Activated CD8-positive, alpha-beta memory T cell treated with anti-CD3 and anti-CD28 coated beads for 1 hour (primary cell): ENCODE measurements around the gene NCOA3.
"Not testable (repeated sequence)": the region's sequence is repeated elsewhere in the genome, so short reads cannot be mapped to it uniquely, and the experiment has no call there.

ENCODE experiments used
- DNase-seq, 2 donors: peaks; one replicate each; pipeline ENCODE4 v3.0.0-alpha.2; 2020; ENCODE audit warnings: low read depth in 1 of 2; ENCODE audit errors: extremely low read depth in 1 of 2

Gene NCOA3

DNA sequence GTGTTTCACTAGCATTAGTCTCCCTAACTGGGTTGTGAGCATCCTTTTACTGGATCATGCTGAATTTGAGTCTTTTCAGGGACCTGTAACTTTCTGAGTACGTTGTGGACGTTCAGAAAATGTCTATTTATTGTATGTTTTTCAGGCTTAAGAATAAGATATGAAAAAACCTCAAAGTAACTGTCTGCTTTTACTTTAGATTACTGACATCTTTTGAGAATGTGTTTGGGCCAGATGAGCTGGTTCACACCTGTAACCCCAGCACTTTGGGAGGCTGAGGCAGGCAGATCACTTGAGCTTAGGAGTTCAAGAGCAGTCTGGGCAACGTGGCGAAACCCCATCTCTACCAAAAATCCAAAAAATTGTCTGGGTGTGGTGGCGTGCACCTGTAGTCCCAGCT is 32.7 kb downstream of the NCOA3 start:
- no peak for DNase-seq

DNA sequence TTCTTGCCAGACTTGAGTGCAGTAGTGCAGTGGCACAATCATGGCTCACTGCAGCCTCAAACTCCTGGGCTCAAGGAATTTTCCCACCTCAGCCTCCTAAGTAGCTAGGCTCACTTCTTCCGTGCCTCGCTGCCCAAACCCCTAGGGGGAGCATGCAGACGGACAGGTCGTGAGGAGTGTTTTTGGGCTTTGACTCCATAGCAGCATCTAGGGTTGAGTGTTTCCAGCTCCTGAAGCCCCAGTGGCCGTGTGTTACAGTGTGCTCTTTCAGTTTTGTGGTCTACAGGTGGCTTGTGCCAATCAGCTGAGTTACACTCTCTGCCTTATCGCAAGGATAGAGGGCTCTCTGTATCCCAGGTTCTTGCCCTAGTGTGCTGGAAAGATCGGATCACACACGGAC is 33.4 kb downstream of the NCOA3 start:
- DNase-seq: no peak

DNA sequence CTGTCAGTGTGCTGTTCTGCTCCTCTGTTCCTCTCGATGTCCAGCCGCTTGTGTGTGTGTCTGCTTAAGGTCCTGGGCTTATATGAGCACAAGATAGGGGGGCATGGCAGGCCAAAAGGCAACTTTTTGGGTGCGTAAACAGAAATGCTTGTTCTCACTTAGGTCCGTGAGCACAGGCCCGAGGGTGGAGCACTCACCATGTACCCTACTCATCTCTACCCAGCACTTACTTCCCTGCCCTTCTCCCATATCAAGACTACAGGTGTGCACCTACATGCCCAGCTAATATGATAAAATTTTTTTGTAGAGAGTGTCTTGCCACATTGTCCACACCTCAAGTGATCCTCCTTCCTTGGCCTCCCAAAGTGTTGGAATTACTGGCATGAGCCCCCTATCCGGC is 34.3 kb downstream of the NCOA3 start:
- DNase-seq: no peak

DNA sequence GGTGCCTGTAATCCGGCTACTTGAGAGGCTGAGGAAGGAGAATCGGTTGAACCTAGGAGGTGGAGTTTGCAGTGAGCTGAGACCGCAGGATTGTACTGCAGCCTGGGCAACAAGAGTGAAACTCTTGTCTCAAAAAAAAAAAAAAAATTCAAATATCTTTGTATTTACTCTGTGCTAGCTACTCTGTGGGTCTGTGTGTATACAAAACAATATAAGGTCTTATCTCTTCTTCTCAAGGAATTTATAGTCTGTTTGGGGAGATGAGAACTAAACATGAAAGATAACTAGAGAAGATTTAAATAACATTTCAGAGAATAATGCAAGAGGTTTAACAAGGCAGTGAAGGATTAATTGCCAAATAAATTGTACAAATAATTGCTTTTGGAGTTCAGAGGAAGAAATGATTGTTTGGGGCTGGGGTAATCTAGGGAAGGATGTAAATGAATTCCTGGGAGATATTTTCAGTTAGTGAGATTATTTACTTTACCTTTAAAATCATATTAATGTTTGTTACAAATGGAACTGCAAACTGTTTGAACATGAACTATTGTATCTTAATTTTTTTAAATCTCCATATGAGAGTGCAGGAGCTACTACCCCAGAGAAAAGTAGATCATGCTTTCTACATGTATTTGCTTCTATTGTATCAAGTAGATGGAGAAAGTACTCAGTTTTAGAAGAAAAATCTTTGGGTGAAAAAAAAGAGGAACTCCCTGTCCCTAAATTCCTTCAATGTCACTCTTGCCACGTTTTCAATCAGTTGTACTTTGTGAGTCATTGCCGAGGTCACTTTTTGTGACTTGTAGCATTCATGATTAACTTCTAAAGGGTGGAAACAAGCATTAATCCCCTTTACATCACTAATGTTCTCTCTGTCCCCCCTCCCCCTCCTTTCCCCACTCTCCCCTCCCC is 39.0 kb downstream of the NCOA3 start:
- no peak for DNase-seq

DNA sequence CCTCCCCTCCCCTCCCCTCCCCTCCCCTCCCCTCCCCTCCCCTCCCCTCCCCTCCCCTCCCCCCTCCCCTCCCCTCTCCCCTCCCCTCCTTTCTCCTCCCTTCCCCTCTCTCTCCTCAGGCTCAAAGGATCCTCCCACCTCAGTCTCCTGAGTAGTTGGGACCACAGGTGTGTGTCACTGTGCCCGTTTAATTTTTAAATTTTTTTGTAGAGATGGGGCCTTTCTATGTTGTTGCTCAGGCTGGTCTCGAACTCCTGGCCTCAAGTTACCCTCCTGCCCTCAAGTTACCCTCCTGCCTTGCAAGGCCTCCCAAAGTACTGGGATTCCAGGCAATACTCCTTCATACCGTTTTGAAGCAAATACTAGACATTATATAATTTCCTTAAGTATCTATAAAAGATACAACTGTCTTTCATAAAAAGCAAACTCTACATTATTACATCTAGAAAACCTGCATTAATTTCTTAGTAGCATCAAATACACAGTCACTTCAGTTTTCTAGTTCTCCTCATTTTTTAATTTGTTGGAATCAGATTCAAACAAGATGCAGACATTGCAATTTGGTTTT is 39.8 kb downstream of the NCOA3 start:
- DNase-seq: no peak

DNA sequence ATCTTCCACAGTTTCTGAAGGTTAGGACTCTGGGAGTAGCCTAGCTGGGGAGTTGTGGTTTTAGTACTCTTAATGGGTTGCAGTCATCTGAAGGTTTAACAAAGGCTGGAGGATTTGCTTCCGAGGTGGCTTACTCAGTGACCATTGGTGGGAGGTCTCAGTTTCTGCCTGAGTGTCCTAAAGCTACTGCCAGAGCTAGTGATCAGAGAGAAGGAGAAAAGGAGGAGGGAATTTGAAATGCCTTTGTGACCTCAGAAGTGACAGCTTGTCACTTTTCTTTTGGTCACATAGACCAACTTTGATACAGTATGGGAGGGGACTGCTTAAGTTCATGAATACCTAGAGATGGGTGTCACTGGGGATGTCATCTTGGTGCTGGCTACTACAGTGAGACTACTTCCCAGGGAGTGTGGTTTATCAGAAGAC is 41.3 kb downstream of the NCOA3 start:
- no peak for DNase-seq

DNA sequence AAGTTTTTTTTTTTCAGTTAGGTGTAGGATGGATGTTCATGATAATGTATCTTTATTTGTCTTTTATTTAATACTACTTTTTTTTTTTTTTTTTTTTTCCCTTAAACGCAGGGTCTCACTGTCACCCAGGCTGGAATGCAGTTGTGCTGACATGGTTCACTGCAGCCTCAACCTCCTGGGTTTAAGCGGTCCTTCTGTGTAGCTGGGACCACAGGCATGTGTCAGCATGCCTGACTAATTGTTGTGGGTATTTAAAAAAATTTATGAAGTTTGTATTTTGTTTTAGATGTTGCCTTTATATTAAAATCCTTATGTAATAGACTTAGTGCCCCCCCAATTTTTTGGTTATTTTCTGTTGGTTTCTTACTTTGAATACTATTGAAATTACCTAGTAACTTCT is 42.6 kb downstream of the NCOA3 start:
- no peak for DNase-seq

DNA sequence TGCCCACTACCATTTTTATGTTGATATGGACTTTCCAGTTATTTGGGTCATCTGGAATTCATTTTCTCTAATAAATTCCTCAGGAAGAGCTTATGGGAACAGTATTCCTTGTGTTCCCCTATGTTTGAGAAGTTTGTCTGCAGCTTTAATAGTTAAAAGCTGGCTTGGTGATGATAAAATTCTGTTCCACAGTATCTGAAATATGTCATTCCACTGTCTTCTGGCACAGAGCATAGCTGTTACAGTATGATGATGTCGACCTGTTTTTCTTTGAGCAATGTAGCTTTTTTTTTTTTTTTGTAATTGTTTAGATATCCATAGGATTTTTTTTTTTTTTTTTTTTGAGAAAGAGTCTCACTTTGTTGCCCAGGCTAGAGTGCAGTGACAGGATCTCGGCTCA is 43.2 kb downstream of the NCOA3 start:
- no peak for DNase-seq

DNA sequence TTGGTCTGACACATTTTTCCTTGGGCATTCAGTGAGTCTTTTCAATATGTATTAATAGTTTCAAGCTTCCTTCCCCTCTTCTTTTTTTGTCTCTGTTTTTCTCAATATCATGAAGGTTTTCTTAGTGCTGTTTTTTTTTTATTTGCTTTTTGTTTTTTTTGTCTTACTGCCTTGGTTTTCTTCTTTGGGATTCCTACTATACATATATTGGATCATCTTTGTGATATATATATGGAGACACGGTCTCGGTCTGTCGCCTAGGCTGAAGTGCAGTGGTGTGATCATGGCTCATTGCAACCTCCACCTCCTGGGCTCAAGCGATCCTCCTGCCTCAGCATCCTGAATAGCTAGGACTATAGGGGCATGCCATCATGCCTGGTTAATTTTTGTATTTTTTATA is 43.8 kb downstream of the NCOA3 start:
- no peak for DNase-seq

DNA sequence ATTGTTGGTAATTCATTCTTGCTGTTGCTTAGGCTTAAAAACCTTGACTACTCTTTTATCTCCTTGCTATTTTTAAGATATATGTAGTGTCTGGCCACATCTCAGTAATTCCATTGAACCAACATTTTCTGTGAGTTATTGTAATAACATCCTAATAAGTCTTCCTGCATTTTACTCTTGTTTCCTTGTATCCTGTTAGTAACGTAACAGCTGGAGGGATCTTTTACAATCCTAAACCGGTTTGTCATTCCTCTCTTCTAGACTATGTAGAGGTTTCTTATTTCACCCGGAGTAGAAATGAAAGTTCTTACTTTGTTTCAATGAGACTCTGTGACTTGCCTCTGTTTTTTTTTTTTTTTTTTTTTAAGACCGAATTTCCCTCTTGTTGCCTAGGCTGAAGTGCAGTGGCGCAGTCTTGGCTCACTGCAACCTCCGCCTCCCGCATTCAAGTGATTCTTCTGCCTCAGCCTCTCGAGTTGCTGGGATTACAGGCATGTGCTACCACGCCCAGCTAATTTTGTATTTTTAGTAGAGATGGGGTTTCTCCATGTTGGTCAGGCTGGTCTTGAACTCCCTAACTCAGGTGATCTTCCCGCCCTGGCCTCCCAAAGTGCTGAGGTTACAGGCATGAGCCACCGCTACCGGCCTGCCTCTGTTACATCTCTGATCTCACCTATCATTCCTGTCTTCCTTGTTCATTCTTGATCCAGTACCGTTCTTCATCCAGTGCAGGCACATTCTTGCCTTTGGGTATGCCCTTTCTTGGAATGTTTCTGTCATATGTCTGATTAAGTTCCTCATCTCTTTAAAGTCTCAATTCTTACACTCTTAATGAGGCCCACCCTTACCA is 44.7 kb downstream of the NCOA3 start:
- no peak for DNase-seq

DNA sequence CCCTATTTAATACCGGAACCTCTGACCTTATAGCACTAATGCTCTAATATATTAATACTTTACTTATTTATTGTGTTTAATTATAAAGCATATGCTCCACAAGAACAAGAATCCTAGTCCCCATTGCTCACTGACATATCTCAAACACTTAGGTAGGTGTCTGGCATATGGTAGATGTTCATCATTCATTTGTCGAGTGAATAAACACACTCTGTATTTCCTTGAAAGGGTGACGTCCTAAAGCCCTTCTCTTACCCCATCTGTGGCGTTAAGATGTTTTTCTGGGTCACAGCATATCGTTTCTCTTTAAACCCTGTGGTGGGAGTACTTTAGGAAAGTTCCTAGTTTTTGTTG is 45.3 kb downstream of the NCOA3 start:
- no peak for DNase-seq

DNA sequence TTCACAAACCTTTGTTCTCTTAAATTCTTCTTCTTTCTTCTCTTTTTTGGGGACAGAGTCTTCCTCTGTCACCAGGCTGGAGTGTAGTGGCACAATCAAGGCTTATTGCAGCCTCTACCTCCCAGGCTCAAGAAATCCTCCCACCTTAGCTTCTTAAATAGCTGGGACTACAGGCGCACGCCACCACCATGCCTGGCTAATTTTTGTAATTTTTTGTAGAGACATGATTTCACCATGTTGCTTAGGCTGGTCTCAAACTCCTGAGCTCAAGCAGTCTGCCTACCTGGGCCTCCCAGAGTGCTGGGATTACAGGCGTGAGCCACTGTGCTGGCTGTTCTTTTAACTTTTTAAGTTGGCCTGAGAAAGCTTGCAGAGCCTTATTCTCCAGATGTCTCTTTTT is 48.0 kb downstream of the NCOA3 start:
- DNase-seq: no peak

DNA sequence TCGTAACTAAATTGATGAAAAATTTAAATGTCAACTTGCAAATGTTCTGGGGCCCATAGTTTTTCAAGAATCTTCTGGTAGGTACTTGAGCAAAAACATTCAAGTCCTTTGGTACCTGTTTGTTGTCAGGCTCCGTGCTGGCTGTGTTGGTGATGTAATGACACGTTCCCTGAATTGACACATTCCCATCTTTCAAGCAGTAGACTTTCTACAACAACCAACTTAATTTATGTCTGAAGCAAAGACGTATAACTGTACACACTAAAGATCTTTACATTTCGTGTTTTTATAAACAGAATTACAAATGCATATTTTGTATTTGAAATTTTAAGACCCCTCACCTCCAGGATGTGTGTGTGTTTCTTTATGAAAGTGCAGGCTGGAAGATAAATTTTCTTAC is 49.5 kb downstream of the NCOA3 start:
- DNase-seq: no peak

DNA sequence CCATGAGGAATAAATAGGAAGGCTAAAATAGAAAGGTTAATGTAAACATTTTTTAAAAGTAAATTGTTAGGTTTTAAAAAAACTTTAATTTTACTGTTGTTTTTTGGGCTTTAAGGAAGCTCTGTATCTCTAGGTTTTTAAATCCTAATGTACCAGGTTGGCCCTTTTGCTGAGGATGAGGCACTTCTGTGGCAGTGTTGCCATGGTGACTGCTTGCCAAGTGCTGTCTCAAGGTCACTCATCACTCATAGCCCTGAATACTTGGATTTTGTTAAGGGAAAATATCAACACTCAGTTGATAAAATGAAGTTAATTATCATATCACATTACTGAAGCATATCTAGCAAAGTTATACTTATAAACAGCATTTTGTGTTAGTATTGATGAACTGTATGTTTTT is 50.2 kb downstream of the NCOA3 start:
- no peak for DNase-seq

DNA sequence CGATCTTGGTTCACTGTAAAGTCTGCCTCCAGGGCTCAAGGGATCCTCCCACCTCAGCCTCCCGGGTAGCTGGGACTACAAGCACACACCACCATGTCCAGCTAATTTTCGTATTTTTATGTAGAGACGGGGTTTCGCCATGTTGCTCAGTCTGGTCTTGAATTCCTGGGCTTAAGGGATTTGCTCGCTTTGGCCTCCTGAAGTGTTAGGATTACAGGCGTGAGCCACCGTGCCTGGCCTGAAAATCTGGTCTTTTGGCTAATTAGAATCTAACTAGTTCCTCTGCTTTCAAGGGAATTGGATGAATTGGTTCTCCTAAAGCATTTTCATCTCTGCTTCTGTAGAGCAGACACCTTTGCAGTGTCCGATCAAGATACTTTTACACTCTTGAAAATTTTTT is 51.3 kb downstream of the NCOA3 start:
- no peak for DNase-seq

DNA sequence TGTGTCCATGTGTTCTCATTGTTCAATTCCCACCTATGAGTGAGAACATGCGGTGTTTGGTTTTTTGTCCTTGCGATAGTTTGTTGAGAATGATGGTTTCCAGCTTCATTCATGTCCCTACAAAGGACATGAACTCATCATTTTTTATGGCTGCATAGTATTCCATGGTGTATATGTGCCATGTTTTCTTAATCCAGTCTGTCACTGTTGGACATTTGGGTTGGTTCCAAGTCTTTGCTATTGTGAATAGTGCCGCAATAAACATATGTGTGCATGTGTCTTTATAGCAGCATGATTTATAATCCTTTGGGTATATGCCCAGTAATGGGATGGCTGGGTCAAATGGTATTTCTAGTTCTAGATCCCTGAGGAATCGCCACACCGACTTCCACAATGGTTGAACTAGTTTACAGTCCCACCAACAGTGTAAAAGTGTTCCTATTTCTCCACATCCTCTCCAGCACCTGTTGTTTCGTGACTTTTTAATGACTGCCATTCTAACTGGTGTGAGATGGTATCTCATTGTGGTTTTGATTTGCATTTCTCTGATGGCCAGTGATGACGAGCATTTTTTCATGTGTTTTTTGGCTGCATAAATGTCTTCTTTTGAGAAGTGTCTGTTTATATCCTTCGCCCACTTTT is 52.0 kb downstream of the NCOA3 start:
- DNase-seq: not testable (repeated sequence)

DNA sequence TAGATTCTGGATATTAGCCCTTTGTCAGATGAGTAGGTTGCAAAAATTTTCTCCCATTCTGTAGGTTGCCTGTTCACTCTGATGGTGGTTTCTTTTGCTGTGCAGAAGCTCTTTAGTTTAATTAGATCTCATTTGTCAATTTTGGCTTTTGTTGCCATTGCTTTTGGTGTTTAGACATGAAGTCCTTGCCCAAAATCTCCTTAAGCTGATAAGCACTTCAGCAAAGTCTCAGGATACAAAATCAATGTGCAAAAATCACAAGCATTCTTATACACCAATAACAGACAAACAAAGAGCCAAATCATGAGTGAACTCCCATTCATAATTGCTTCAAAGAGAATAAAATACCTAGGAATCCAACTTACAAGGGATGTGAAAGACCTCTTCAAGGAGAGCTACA is 52.6 kb downstream of the NCOA3 start:
- DNase-seq: not testable (repeated sequence)

DNA sequence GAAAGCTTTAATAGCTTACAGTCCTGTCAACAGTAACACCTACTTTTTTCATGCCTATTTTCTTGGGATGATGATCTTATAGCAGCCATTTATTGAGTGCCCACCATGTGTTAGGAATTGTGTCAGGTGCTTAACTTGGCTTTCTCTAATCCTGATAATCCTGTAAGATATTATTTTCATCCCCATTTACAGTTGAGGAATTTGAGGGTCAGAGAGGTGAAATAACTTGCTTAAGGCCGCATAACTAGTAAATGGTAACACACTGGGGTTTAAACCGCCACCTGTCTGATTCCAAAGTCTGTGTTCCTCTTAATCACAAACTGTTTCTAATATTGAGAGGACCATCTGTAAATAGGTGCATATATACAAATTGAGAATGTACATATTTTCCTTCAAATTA is 55.5 kb downstream of the NCOA3 start:
- DNase-seq: no peak

DNA sequence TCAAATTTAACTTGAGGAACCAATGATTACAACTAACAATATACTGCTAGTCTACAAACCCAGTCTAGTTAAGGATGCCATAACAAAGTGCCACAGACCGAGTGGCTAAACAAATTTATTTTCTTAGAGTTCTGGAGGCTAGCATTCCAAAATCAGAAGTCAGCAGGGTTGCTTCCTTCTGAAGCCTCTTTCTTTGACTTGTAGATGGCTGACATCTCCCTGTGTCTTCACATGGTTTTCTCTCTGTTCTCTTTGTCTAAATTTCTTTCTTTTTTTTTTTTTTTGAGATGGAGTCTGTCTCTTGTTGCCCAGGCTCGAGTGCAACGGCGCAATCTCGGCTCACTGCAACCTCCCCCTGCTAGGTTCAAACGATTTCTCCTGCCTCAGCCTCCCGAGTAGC is 56.1 kb downstream of the NCOA3 start:
- DNase-seq: no peak

DNA sequence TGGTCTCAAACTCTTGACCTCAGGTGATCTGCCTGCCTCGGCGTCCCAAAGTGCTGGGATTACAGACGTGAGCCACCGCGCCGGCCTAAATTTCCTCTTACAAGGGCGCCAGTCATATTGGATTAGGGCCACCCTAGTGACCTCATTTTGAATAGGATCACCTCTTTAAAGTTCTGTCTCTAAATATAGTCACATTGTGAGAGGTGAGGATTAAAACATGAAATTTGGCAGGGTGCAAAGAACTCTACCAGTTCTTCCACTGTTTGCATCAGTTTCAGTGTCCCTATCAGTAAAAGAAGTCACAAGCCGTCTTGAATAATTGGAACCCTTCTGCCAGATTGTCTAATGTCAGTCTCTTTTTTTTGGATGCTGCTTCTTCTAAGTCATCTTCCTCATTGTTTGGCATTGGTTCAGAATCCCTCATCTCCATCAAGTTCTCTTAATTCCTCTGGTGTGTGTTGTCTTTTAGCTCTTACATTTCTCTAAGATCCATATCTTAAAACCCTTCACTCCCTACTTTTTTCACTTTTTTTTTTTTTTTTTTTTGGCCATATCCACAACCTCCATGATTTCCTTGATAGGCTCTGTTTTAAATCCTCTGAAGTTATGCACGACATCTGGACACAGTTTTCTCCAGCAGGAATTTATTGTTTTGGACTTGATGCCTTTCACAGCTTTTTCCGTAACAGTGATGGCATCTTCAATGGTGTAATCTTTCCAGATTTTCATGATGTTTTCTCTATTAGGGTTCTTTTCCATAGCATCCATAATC is 56.8 kb downstream of the NCOA3 start:
- DNase-seq: no peak

DNA sequence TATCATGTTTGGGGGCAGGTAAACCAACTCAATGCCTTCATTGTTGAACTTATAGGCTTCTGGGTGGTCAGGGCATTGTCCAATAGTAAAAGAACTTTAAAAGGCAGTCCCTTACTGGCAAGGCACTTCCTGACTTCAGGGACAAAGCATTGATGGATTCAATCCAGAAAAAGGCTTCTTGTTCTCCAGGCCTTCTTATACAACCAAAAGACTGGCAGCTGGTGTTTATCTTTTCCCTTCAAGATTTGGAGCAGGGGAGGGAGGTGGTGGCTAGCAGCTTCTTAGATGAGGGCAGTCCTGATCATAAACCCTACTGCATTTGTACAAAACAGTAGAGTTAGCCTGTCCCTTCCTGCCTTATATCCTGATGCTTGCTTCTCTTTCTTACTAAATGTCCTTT is 57.5 kb downstream of the NCOA3 start:
- no peak for DNase-seq
